Fibroblast of skin of scalp (primary cell): Measurements from ENCODE around the gene GLTP.

Experiments used
- DNase-seq: peaks from one replicate; pipeline ENCODE4 v3.0.0-alpha.2; 2013

Gene GLTP

DNA sequence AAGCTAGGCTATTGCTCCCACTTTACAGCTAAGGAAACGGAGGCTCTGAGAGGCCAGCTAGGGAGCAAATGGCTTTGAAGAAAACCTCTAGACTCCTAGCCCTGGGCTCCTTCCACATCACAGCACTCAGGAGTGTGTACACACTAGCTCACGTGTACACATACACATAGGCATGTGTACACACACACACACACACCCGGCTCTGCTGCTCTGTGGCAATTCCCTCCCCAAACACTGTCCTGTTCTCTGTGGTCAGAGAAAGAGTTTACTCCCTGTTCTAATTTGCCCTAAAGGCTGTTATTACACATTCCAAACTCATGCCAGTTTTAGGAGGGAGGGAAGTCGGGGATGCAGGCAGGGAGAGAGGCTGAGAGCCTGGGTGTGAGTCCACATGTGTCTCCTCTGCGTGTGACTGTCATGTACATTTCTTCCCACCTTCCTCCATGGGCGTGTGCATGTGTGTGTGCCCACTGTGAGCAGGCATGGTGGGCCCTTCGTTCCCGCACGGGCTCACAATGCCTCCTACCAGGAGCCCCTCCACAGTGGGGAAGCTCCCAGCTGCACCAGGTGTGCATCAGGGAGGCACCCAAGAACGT lies 61.3 kb downstream of the GLTP start:
- peak; percentile 51 for DNase-seq

- no peak for DNase-seq
These were observed 62.1 kb downstream of the GLTP start for GRCh38 chr12:109818253-109818652.

DNA sequence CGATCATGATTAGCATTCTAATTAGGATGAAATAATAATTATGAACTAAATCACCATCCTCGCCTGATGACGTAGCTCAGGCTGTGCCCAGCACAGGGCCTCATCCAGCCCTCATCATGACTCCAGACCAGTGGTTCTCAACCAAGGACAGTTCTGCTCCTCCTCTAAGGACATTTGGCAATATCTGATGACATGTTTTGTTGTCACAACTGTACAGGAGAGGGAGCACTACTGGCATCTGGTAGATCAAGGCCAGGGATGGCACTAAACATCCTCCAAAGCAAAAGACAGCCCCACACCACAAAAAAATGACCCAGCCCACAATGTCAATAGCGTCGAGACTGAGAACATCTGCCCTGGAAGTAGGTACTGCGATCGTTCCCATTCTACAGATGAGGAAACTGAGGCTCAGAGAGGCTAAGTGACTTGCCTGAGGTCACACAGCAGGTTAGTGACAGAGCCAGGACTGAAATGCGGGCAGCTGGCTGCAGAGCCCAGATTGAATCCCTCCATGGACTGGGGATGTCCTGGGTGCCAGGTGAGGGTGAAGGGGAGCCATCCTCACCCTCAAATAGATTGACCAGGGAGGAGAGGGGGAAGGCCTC lies 62.6 kb downstream of the GLTP start:
- DNase-seq, result no peak

DNA sequence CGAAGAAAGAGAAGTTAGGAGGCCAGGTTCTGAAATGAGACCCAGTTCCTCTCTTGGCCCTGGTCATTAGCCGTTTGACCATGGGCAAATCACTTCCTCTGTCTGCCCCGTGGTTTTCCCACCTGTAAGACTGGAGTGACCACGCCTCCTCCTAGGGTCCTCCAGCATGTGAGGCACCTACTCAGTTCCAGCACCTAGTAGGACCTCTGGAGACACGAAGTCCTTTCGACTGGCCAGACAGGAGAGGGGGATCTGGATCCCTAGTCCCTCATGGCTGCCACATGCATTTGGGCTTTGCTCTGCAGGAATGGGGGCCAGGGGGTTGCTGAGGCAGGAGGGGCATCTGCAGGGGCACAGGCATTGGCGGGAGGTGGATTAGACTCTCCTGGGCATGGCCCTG lies 63.5 kb downstream of the GLTP start:
- DNase-seq, result no peak

- DNase-seq, result no peak
These were observed 64.4 kb downstream of the GLTP start for GRCh38 chr12:109815757-109816617.

DNA sequence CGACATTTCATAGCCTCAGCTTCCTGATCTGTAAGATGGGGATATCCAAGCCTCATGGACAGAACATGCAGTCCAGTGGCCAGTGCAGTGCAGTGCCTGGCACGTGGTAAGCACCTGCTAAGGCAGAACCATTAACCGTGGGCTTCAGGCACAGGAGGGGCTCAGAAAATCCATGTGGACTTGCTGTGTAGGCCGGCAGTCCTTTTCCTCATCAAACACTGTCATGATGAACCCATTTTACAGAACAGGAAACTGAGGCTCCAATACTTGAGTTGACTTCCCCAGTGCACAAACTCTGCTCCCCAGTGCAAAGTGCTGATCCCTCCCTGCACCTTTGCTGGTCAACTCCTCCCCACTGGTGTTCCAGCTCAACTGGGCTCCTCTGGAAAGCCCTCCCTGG lies 65.1 kb downstream of the GLTP start:
- no peak for DNase-seq

DNA sequence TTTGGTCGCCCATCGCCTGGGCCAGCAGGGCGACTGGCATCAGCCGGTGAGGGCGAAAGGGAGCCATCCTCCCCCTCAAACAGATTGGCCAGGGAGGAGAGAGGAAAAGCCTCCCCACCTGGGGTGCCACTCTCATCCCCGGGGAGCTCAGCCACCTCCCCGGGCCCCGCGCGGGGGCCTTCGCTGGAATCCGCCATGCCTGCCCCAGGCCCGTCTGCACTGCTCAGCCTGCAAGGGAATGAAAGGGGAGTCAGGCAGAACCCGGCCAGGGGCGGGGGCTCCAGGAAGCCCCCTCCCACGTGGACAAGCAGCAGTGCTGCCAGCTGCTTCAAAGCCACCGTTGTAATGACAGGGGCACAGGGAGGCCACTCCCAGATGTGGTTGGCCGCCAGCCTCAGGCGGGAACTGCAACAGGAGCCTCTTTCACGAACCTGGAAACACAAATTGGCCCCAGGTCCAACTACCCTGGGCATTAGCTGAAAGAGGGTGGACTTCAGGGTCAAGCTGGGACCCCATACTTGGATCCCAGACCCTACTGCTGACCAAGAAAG lies 65.7 kb downstream of the GLTP start:
- DNase-seq, result no peak

- no peak for DNase-seq
These were observed 66.4 kb downstream of the GLTP start for GRCh38 chr12:109813810-109814416.

- no peak for DNase-seq
These were observed 68.7 kb downstream of the GLTP start for GRCh38 chr12:109811624-109811995.

- DNase-seq, result no peak
These were observed 69.3 kb downstream of the GLTP start for GRCh38 chr12:109810954-109811623.

- DNase-seq, result no peak
These were observed 71.3 kb downstream of the GLTP start for GRCh38 chr12:109808876-109809646.

GRCh38 chr12:109807954-109808643 lies 72.2 kb downstream of the GLTP start:
- DNase-seq, result no peak

GRCh38 chr12:109804820-109805761 lies 75.2 kb downstream of the GLTP start:
- DNase-seq, result peak; percentile 51

DNA sequence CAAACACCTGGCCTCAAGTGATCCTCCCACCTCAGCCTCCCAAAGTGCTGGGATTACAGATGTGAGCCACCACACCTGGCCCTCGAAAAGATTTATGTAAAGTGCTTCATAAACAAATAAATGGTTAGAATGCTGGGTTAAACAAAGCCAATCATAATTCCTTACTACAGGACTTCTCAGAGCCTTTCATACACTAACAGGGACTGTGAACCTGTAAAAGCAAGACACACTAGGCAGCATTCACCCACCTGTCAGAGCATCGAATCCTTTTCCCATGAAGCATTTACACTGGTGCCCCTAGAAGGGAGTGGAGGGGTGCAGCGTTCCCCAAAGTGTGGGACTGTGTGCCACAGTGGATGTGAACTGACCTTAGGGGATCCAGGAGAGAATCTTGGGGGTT lies 76.7 kb downstream of the GLTP start:
- no peak for DNase-seq

- DNase-seq, result no peak
These were observed 77.5 kb downstream of the GLTP start for GRCh38 chr12:109802828-109803227.
